OCI-LY1 (cell line): ENCODE data around the gene FHIT.

Source experiments
- H2AFZ ChIP-seq: fragments of 200-600 bp; sonication (generic), shearing (Covaris generic); 2 replicates; pipeline ENCODE4 v1.6.0; 2014; ENCODE audit warnings: antibody characterized with exemption, mild to moderate bottlenecking, low read length
- H3F3A ChIP-seq: fragments of 200-600 bp; sonication (generic), shearing (Covaris generic); 2 replicates; pipeline ENCODE4 v1.6.0; 2014; ENCODE audit warnings: mild to moderate bottlenecking, antibody characterized with exemption, low read length, moderate library complexity; ENCODE audit not compliant: insufficient read depth
- H3K27ac ChIP-seq: fragments of 200-600 bp; sonication (generic); 2 replicates; pipeline ENCODE4 v1.5.1; 2014; ENCODE audit warnings: low read length, mixed run types, mild to moderate bottlenecking, low read depth; ENCODE audit not compliant: poor library complexity, severe bottlenecking
- H3K27me3 ChIP-seq: fragments of 200-600 bp; sonication (generic); 2 replicates; pipeline ENCODE4 v1.6.0; 2014; ENCODE audit warnings: antibody characterized with exemption, mild to moderate bottlenecking, low read length, moderate library complexity; ENCODE audit not compliant: insufficient read depth
- H3K36me3 ChIP-seq: fragments of 200-600 bp; sonication (generic); 2 replicates; pipeline ENCODE4 v1.6.1; 2014; ENCODE audit warnings: mild to moderate bottlenecking, antibody characterized with exemption, low read length, moderate library complexity, mixed read lengths; ENCODE audit not compliant: insufficient read depth
- H3K4me1 ChIP-seq: fragments of 200-600 bp; sonication (generic); 2 replicates; pipeline ENCODE4 v1.5.1; 2014; ENCODE audit warnings: mild to moderate bottlenecking, low read length, moderate library complexity; ENCODE audit not compliant: insufficient read depth, severe bottlenecking
- H3K4me2 ChIP-seq: fragments of 200-600 bp; sonication (generic), shearing (Covaris generic); 2 replicates; pipeline ENCODE4 v1.6.1; 2014; ENCODE audit warnings: low read length
- H3K4me3 ChIP-seq: fragments of 200-600 bp; sonication (generic); 2 replicates; pipeline ENCODE4 v1.5.1; 2014; ENCODE audit warnings: low read length, low read depth, mild to moderate bottlenecking, mixed read lengths; ENCODE audit not compliant: poor library complexity, severe bottlenecking
- H3K79me2 ChIP-seq: fragments of 200-600 bp; shearing (Covaris generic); 2 replicates; pipeline ENCODE4 v1.6.1; 2016; ENCODE audit warnings: mixed run types, low read length, mixed read lengths; ENCODE audit not compliant: insufficient read depth
- H3K9ac ChIP-seq: fragments of 200-600 bp; sonication (generic), shearing (Covaris generic); 2 replicates; pipeline ENCODE4 v1.6.1; 2014; ENCODE audit warnings: mild to moderate bottlenecking, low read length, mixed read lengths
- H3K9me2 ChIP-seq: fragments of 200-600 bp; sonication (generic), shearing (Covaris generic); 2 replicates; pipeline ENCODE4 v1.6.1; 2014; ENCODE audit warnings: low read depth, mild to moderate bottlenecking, low read length, mixed read lengths
- H3K9me3 ChIP-seq: fragments of 200-600 bp; shearing (Covaris generic); 2 replicates; pipeline ENCODE4 v1.6.1; 2014; ENCODE audit warnings: low read length, mixed read lengths
- H4K20me1 ChIP-seq: fragments of 200-600 bp; sonication (generic), shearing (Covaris generic); 2 replicates; pipeline ENCODE4 v1.6.0; 2016; ENCODE audit warnings: mild to moderate bottlenecking, low read length; ENCODE audit not compliant: insufficient read depth
- EZH2 ChIP-seq: fragments of 200-600 bp; sonication (generic), shearing (Covaris generic); IDR thresholded peaks from 2 replicates; pipeline ENCODE4 v1.8.0; 2017; ENCODE audit warnings: borderline replicate concordance, mixed run types, mild to moderate bottlenecking, antibody characterized with exemption, low read length, moderate library complexity, mixed read lengths
- TF ChIP-seq, protein P1 (sequence below): fragments of 200-600 bp; sonication (generic), shearing (Covaris generic); IDR thresholded peaks from 2 replicates; pipeline ENCODE4 v1.5.1; 2017; ENCODE audit warnings: mild to moderate bottlenecking, antibody characterized with exemption, low read length, moderate library complexity, mixed read lengths

The FHIT gene

DNA sequence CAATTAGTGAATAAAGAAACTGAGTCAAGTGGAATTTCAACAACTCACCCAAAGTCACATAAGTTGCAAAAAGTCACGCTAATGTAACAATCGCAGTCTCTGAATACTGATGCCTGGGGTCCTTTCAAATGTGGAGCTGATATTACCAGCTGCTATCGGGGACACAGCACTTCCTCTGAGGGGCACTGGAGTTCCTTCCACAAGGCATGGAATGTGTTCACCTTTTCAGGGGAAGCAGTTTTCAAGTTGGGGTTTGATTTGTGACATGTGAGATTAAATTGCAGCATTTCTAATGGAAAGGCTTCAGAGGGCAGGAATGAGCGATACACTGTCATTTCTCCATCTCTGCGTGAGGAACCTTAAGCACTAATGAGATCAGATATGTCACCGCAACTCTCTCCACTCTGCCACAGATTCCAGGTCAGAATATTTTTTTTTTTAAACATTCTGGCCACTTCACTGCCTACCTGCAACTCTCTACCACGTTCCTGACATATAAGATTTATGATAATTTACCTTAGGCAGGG lies 1394.3 kb downstream of the FHIT start:
- H3K4me1 ChIP-seq: no peaks in the 10 kb centered on the region
- H3K9ac ChIP-seq: no peak overlapping the region
- H3F3A ChIP-seq: no peaks in the 10 kb centered on the region
- H3K4me2 ChIP-seq: no peak overlapping the region
- no peak overlapping the region for H3K4me3 ChIP-seq
- no peak for TF ChIP-seq EZH2
- TF ChIP-seq, protein P1, sequence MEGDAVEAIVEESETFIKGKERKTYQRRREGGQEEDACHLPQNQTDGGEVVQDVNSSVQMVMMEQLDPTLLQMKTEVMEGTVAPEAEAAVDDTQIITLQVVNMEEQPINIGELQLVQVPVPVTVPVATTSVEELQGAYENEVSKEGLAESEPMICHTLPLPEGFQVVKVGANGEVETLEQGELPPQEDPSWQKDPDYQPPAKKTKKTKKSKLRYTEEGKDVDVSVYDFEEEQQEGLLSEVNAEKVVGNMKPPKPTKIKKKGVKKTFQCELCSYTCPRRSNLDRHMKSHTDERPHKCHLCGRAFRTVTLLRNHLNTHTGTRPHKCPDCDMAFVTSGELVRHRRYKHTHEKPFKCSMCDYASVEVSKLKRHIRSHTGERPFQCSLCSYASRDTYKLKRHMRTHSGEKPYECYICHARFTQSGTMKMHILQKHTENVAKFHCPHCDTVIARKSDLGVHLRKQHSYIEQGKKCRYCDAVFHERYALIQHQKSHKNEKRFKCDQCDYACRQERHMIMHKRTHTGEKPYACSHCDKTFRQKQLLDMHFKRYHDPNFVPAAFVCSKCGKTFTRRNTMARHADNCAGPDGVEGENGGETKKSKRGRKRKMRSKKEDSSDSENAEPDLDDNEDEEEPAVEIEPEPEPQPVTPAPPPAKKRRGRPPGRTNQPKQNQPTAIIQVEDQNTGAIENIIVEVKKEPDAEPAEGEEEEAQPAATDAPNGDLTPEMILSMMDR: no peak
- no peaks in the 10 kb centered on the region for H3K9me3 ChIP-seq
- no peak overlapping the region for H2AFZ ChIP-seq
- H3K36me3 ChIP-seq: no peaks in the 10 kb centered on the region
- no peaks in the 10 kb centered on the region for H3K9me2 ChIP-seq
- H3K79me2 ChIP-seq: no peaks in the 10 kb centered on the region
- H3K27me3 ChIP-seq: no peaks in the 10 kb centered on the region
- no peak overlapping the region for H3K27ac ChIP-seq
- H4K20me1 ChIP-seq: no peaks in the 10 kb centered on the region

DNA sequence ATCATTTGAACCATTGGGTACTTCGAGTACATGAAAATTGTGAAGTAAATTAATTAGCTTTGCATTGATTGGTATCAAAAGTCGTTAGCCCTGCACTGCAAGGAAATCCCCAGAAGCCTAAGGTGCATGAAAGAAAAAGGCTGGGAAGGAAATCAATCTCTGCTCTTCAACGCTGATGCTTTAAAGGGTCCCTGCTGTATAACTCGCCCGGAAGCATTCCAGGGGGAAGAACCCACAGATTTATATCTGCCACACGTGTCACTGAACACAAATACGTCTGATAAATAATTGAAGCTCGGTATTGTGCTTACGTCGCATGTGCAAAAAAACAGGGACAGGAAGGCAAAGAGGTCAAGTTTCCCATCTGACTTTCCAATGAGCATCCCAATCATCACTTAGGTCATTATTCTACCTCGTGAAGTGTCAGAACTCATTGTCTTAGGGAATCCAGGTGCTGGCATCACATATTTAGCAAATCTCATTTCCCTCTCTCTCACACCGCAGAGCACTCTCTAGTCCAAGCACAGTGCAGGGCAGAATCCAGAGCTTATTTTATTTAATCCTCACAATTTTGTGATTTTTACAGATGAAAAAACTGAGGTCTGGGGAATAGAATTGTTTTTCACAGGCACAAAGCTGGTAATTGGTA lies 1397.1 kb downstream of the FHIT start:
- Histone ChIP-seq H3K9me2 (no peaks in the 10 kb centered on the region), H3K9me3 (no peaks in the 10 kb centered on the region), H3K79me2 (no peaks in the 10 kb centered on the region), H3K36me3 (no peaks in the 10 kb centered on the region), H3K9ac (no peak overlapping the region), H3K27me3 (no peaks in the 10 kb centered on the region), H3K4me3 (no peak overlapping the region), H3K4me1 (no peaks in the 10 kb centered on the region), H2AFZ (no peak overlapping the region), H3F3A (no peaks in the 10 kb centered on the region), H4K20me1 (no peaks in the 10 kb centered on the region), H3K27ac (no peak overlapping the region), H3K4me2 (no peak overlapping the region)
- no peak for TF ChIP-seq EZH2
- TF ChIP-seq, protein P1: no peak

DNA sequence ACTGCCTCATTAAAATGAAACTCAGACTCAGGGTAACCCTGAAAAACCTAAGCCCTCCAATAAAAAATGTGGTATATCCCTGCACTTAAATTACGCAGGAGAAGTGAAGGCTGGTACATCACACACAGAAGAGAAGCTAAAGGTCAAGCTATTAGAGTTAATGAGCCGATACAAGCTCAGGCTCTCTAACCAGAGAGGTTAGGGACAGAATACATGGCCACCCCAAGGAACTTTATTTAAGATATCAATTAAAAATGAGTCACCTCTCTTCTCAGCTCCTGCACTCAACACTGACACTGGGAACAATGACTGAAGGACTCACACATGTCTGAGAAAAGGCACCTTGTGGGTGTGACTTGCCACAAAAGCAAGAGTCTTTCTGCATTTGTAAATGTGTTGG lies 1400.8 kb downstream of the FHIT start:
- Histone ChIP-seq H3K36me3 (no peaks in the 10 kb centered on the region), H2AFZ (no peak overlapping the region), H3K27me3 (no peaks in the 10 kb centered on the region), H3K9me3 (no peaks in the 10 kb centered on the region), H3K79me2 (no peaks in the 10 kb centered on the region), H3K4me3 (no peak overlapping the region), H3K9me2 (no peaks in the 10 kb centered on the region), H3K4me1 (no peaks in the 10 kb centered on the region), H3K9ac (no peak overlapping the region), H4K20me1 (no peaks in the 10 kb centered on the region), H3F3A (no peaks in the 10 kb centered on the region), H3K4me2 (no peak overlapping the region), H3K27ac (no peak overlapping the region)
- TF ChIP-seq, protein P1: no peak
- no peak for TF ChIP-seq EZH2
